WTC11 (cell line): ENCODE measurements around the gene SFXN1. TPM values are rescaled to one million over a fixed set of nuclear protein-coding genes. Genes with fewer than 3 reads are reported as not detected.

Experiments used
- ATAC-seq: fragments of 200-7000 bp; cut with Tn5 transposase; 2 replicates; pipeline ENCODE4 v1.10.0; 2021; ENCODE audit warnings: mild to moderate bottlenecking, moderate library complexity
- CTCF ChIA-PET: fragments of 300-600 bp; sonication (Branson Sonifier 250); formaldehyde crosslinking; loops from one replicate; lab custom pipeline; 2021; ENCODE audit warnings: antibody characterized with exemption; lab: Charles Lee
- POLR2A ChIA-PET: fragments of 350-600 bp; sonication (Branson Sonifier 250); formaldehyde crosslinking; loops from one replicate; lab custom pipeline; 2021; ENCODE audit warnings: antibody characterized with exemption; lab: Charles Lee
- DNase-seq: peaks from one replicate; pipeline ENCODE4 v3.0.0; 2021; ENCODE audit warnings: low spot score
- H3K27ac Mint-ChIP-seq: 2 replicates; pipeline ENCODE4 v1.8.0; 2021; ENCODE audit warnings: mixed read lengths
- H3K27me3 Mint-ChIP-seq: 2 replicates; pipeline ENCODE4 v1.8.0; 2021; ENCODE audit warnings: low read depth, mild to moderate bottlenecking, moderate library complexity, mixed read lengths
- H3K36me3 Mint-ChIP-seq: 2 replicates; pipeline ENCODE4 v1.8.0; 2021; ENCODE audit warnings: mixed read lengths
- H3K4me1 Mint-ChIP-seq: 2 replicates; pipeline ENCODE4 v1.8.0; 2022; ENCODE audit warnings: mixed read lengths
- H3K4me3 Mint-ChIP-seq: 2 replicates; pipeline ENCODE4 v1.8.0; 2021; ENCODE audit warnings: mild to moderate bottlenecking, moderate library complexity, mixed read lengths
- H3K9me3 Mint-ChIP-seq: 2 replicates; pipeline ENCODE4 v1.8.0; 2021; ENCODE audit warnings: mixed read lengths
- CDX4 ChIP-seq: fragments of 250-450 bp; sonication (Bioruptor Pico); IDR thresholded peaks from 2 replicates; pipeline ENCODE4 v1.9.0; 2021; ENCODE audit warnings: moderate library complexity, mild to moderate bottlenecking, inconsistent platforms, borderline replicate concordance
- CREB1 ChIP-seq: sonication (generic); formaldehyde crosslinking; IDR thresholded peaks from 2 replicates; pipeline ENCODE4 v1.8.0; 2023; ENCODE audit warnings: mild to moderate bottlenecking, missing genetic modification reagents
- FOXJ3 ChIP-seq: sonication (generic); formaldehyde crosslinking; IDR thresholded peaks from 2 replicates; pipeline ENCODE4 v1.9.0; 2021; ENCODE audit warnings: missing genetic modification reagents, mild to moderate bottlenecking, borderline replicate concordance
- FOXP4 ChIP-seq: sonication (generic); formaldehyde crosslinking; IDR thresholded peaks from 2 replicates; pipeline ENCODE4 v1.8.0; 2022; ENCODE audit warnings: mild to moderate bottlenecking, missing genetic modification reagents
- HMGA2 ChIP-seq: fragments of 250-450 bp; sonication (Bioruptor Pico); IDR thresholded peaks from 2 replicates; pipeline ENCODE4 v1.4.0; 2021; ENCODE audit warnings: mild to moderate bottlenecking, moderate library complexity
- MAX ChIP-seq: sonication (generic); formaldehyde crosslinking; IDR thresholded peaks from 2 replicates; pipeline ENCODE4 v1.8.0; 2022; ENCODE audit warnings: mild to moderate bottlenecking, missing genetic modification reagents
- MXD4 ChIP-seq: fragments of 250-450 bp; sonication (Bioruptor Pico); IDR thresholded peaks from 2 replicates; pipeline ENCODE4 v1.8.0; 2021; ENCODE audit warnings: mild to moderate bottlenecking, moderate library complexity, borderline replicate concordance
- NFE2L1 ChIP-seq: sonication (generic); formaldehyde crosslinking; IDR thresholded peaks from 2 replicates; pipeline ENCODE4 v1.8.1; 2023; ENCODE audit warnings: missing genetic modification reagents
- NFYB ChIP-seq: sonication (generic); formaldehyde crosslinking; conservative IDR thresholded peaks from 2 replicates; pipeline ENCODE4 v1.8.0; 2022; ENCODE audit warnings: low read depth, missing genetic modification reagents
- NR2C2 ChIP-seq: sonication (generic); formaldehyde crosslinking; IDR thresholded peaks from 2 replicates; pipeline ENCODE4 v1.8.0; 2022; ENCODE audit warnings: mild to moderate bottlenecking, missing genetic modification reagents
- RELA ChIP-seq: sonication (generic); formaldehyde crosslinking; IDR thresholded peaks from 2 replicates; pipeline ENCODE4 v1.8.1; 2022; ENCODE audit warnings: missing genetic modification reagents, mild to moderate bottlenecking, borderline replicate concordance
- SMAD3 ChIP-seq: sonication (generic); formaldehyde crosslinking; IDR thresholded peaks from 2 replicates; pipeline ENCODE4 v1.8.0; 2022; ENCODE audit warnings: missing genetic modification reagents, mild to moderate bottlenecking, borderline replicate concordance
- STAT6 ChIP-seq: sonication (generic); formaldehyde crosslinking; conservative IDR thresholded peaks from 2 replicates; pipeline ENCODE4 v1.8.1; 2023; ENCODE audit warnings: mild to moderate bottlenecking, low read depth, missing genetic modification reagents, moderate library complexity
- TCF7 ChIP-seq: sonication (generic); formaldehyde crosslinking; IDR thresholded peaks from 2 replicates; pipeline ENCODE4 v1.8.0; 2022; ENCODE audit warnings: mild to moderate bottlenecking, low read depth, missing genetic modification reagents, moderate library complexity
- ZMAT4 ChIP-seq: fragments of 250-450 bp; sonication (Bioruptor Pico); IDR thresholded peaks from 2 replicates; pipeline ENCODE4 v1.9.0; 2021; ENCODE audit warnings: mild to moderate bottlenecking
- ZNF138 ChIP-seq: sonication (generic); formaldehyde crosslinking; conservative IDR thresholded peaks from 2 replicates; pipeline ENCODE4 v1.8.1; 2022; ENCODE audit warnings: mild to moderate bottlenecking, moderate library complexity, missing genetic modification reagents
- ZNF532 ChIP-seq: fragments of 250-450 bp; sonication (Bioruptor Pico); IDR thresholded peaks from 2 replicates; pipeline ENCODE4 v1.9.0; 2021; ENCODE audit warnings: mild to moderate bottlenecking, borderline replicate concordance
- total RNA-seq: library from RNA; stranded (reverse); gene quantifications from 3 replicates; pipeline ENCODE4 v1.2.3, GENCODE V29; 2021

SFXN1 gene
- total RNA-seq, 1 experiment from 2014 or later = 82.9 TPM

GRCh38 chr5:175472378-175472777 lies 6.0 kb upstream of the SFXN1 start:
- H3K4me3 Mint-ChIP-seq = no peak overlapping the region
- no peaks in the 10 kb centered on the region for H3K36me3 Mint-ChIP-seq
- H3K27ac Mint-ChIP-seq = no peak overlapping the region
- H3K27me3 Mint-ChIP-seq = peaks cover 24% of the 10 kb centered on the region
- DNase-seq (no peak), ATAC-seq (no peak)
- peaks cover 2% of the 10 kb centered on the region; the same call in 1 of the 2 replicates for H3K4me1 Mint-ChIP-seq
- TF ChIP-seq HMGA2 (CRISPR knock-in tag) = no peak
- no peak for TF ChIP-seq NFE2L1 (CRISPR knock-in tag)
- TF ChIP-seq ZNF532 (CRISPR knock-in tag) = no peak
- no peak for TF ChIP-seq CREB1 (CRISPR knock-in tag)
- TF ChIP-seq MXD4 = no peak
- no peak for TF ChIP-seq STAT6 (CRISPR knock-in tag)
- no peak for TF ChIP-seq NR2C2 (CRISPR knock-in tag)
- TF ChIP-seq MAX (CRISPR knock-in tag) = no peak
- TF ChIP-seq CDX4 (CRISPR knock-in tag) = no peak
- no peak for TF ChIP-seq FOXP4 (CRISPR knock-in tag)
- no peak for TF ChIP-seq ZMAT4 (CRISPR knock-in tag)
- no peak for TF ChIP-seq RELA (CRISPR knock-in tag)
- no peak for TF ChIP-seq NFYB (CRISPR knock-in tag)
- no peak for TF ChIP-seq SMAD3 (CRISPR knock-in tag)
- no peak for TF ChIP-seq TCF7 (CRISPR knock-in tag)
- TF ChIP-seq FOXJ3 = no peak
- no peak for TF ChIP-seq ZNF138 (CRISPR knock-in tag)
- ChIA-PET POLR2A (no interaction called here), CTCF (no interaction called here)
- H3K9me3 Mint-ChIP-seq = 0 out of 2 replicates have a peak, but pooled peaks cover 4% of the 10 kb centered on the region
